Memory B cell (primary cell): ENCODE measurements around the gene CNTNAP2.

Source experiments
- ATAC-seq: fragments of 150-1000 bp; cut with Tn5 transposase; 2 replicates; pipeline ENCODE4 v1.10.0; 2021; ENCODE audit warnings: low read depth, mild to moderate bottlenecking, moderate library complexity
- DNase-seq, 2 donors: peaks; one replicate each; pipeline ENCODE4 v3.0.0; 2022; ENCODE audit warnings: low spot score in 2 of 2
- H3K27ac Mint-ChIP-seq: one replicate; pipeline ENCODE4 v1.8.0; 2022; ENCODE audit warnings: mild to moderate bottlenecking, moderate library complexity, mixed read lengths
- H3K27me3 Mint-ChIP-seq: one replicate; pipeline ENCODE4 v1.8.0; 2022; ENCODE audit warnings: mixed read lengths
- H3K36me3 Mint-ChIP-seq: one replicate; pipeline ENCODE4 v1.8.0; 2022; ENCODE audit warnings: mild to moderate bottlenecking, mixed read lengths
- H3K4me1 Mint-ChIP-seq: one replicate; pipeline ENCODE4 v1.8.0; 2022; ENCODE audit warnings: mixed read lengths
- H3K4me3 Mint-ChIP-seq: one replicate; pipeline ENCODE4 v1.8.0; 2022; ENCODE audit warnings: mild to moderate bottlenecking, moderate library complexity, mixed read lengths
- H3K9me3 Mint-ChIP-seq: one replicate; pipeline ENCODE4 v1.8.0; 2022; ENCODE audit warnings: mixed read lengths

CNTNAP2 gene

GRCh38 chr7:146647445-146647844 is 530.8 kb downstream of the CNTNAP2 start:
- H3K4me3 Mint-ChIP-seq, result no peak overlapping the region
- H3K36me3 Mint-ChIP-seq, result no peaks in the 10 kb centered on the region
- ATAC-seq (no peak), DNase-seq (no peak)
- no peaks in the 10 kb centered on the region for H3K27me3 Mint-ChIP-seq
- H3K4me1 Mint-ChIP-seq, result no peaks in the 10 kb centered on the region
- no peaks in the 10 kb centered on the region for H3K9me3 Mint-ChIP-seq
- no peak overlapping the region for H3K27ac Mint-ChIP-seq

GRCh38 chr7:146652176-146652575 is 535.6 kb downstream of the CNTNAP2 start:
- Mint-ChIP-seq H3K4me3 (no peak overlapping the region), H3K27me3 (no peaks in the 10 kb centered on the region), H3K27ac (no peak overlapping the region), H3K9me3 (peaks cover 1% of the 10 kb centered on the region), H3K4me1 (no peaks in the 10 kb centered on the region), H3K36me3 (no peaks in the 10 kb centered on the region)
- DNase-seq (no peak), ATAC-seq (no peak)

GRCh38 chr7:146654048-146654447 is 537.4 kb downstream of the CNTNAP2 start:
- Mint-ChIP-seq H3K36me3 (no peaks in the 10 kb centered on the region), H3K9me3 (peaks cover 6% of the 10 kb centered on the region), H3K4me1 (no peaks in the 10 kb centered on the region), H3K27me3 (no peaks in the 10 kb centered on the region), H3K4me3 (no peak overlapping the region), H3K27ac (no peak overlapping the region)
- ATAC-seq (no peak), DNase-seq (no peak)

GRCh38 chr7:146655928-146656797 is 539.6 kb downstream of the CNTNAP2 start:
- no peaks in the 10 kb centered on the region for H3K27me3 Mint-ChIP-seq
- H3K36me3 Mint-ChIP-seq, result no peaks in the 10 kb centered on the region
- peaks cover 6% of the 10 kb centered on the region for H3K9me3 Mint-ChIP-seq
- no peak for ATAC-seq
- no peak for DNase-seq
- no peak overlapping the region for H3K27ac Mint-ChIP-seq
- no peaks in the 10 kb centered on the region for H3K4me1 Mint-ChIP-seq
- no peak overlapping the region for H3K4me3 Mint-ChIP-seq

GRCh38 chr7:146656988-146657387 is 540.4 kb downstream of the CNTNAP2 start:
- H3K27ac Mint-ChIP-seq, result no peak overlapping the region
- H3K4me3 Mint-ChIP-seq, result no peak overlapping the region
- H3K4me1 Mint-ChIP-seq, result no peaks in the 10 kb centered on the region
- H3K9me3 Mint-ChIP-seq, result peaks cover 6% of the 10 kb centered on the region
- DNase-seq (no peak), ATAC-seq (no peak)
- no peaks in the 10 kb centered on the region for H3K27me3 Mint-ChIP-seq
- H3K36me3 Mint-ChIP-seq, result no peaks in the 10 kb centered on the region

- ATAC-seq (no peak), DNase-seq (no peak)
- Mint-ChIP-seq H3K9me3 (peaks cover 9% of the 10 kb centered on the region), H3K4me1 (no peaks in the 10 kb centered on the region), H3K27ac (no peak overlapping the region), H3K4me3 (no peak overlapping the region), H3K36me3 (no peaks in the 10 kb centered on the region), H3K27me3 (no peaks in the 10 kb centered on the region)
These were observed 542.0 kb downstream of the CNTNAP2 start for GRCh38 chr7:146658604-146659003.

GRCh38 chr7:146659732-146660131 is 543.1 kb downstream of the CNTNAP2 start:
- no peaks in the 10 kb centered on the region for H3K36me3 Mint-ChIP-seq
- H3K27ac Mint-ChIP-seq, result no peak overlapping the region
- peaks cover 9% of the 10 kb centered on the region for H3K9me3 Mint-ChIP-seq
- H3K4me1 Mint-ChIP-seq, result no peaks in the 10 kb centered on the region
- no peak overlapping the region for H3K4me3 Mint-ChIP-seq
- ATAC-seq, result no peak
- no peak for DNase-seq
- H3K27me3 Mint-ChIP-seq, result no peaks in the 10 kb centered on the region

GRCh38 chr7:146660839-146661238 is 544.2 kb downstream of the CNTNAP2 start:
- H3K36me3 Mint-ChIP-seq, result no peaks in the 10 kb centered on the region
- DNase-seq (no peak), ATAC-seq (no peak)
- no peaks in the 10 kb centered on the region for H3K4me1 Mint-ChIP-seq
- H3K27ac Mint-ChIP-seq, result no peak overlapping the region
- H3K9me3 Mint-ChIP-seq, result peaks cover 9% of the 10 kb centered on the region
- no peaks in the 10 kb centered on the region for H3K27me3 Mint-ChIP-seq
- no peak overlapping the region for H3K4me3 Mint-ChIP-seq

- no peak for ATAC-seq
- no peaks in the 10 kb centered on the region for H3K4me1 Mint-ChIP-seq
These were observed 544.8 kb downstream of the CNTNAP2 start for GRCh38 chr7:146661435-146661834.

GRCh38 chr7:146661929-146662328 is 545.3 kb downstream of the CNTNAP2 start:
- ATAC-seq, result no peak
- Mint-ChIP-seq H3K4me3 (no peak overlapping the region), H3K27ac (no peak overlapping the region), H3K36me3 (no peaks in the 10 kb centered on the region), H3K9me3 (peaks cover 11% of the 10 kb centered on the region), H3K4me1 (no peaks in the 10 kb centered on the region), H3K27me3 (no peaks in the 10 kb centered on the region)
- DNase-seq, result no peak

More at GRCh38 chr7:146661435-146661834, 544.8 kb downstream of the CNTNAP2 start:
- DNase-seq, result no peak
- H3K36me3 Mint-ChIP-seq, result no peaks in the 10 kb centered on the region
- no peaks in the 10 kb centered on the region for H3K27me3 Mint-ChIP-seq
- H3K9me3 Mint-ChIP-seq, result peaks cover 11% of the 10 kb centered on the region
- no peak overlapping the region for H3K27ac Mint-ChIP-seq
- H3K4me3 Mint-ChIP-seq, result no peak overlapping the region

GRCh38 chr7:146665023-146665422 is 548.4 kb downstream of the CNTNAP2 start:
- no peaks in the 10 kb centered on the region for H3K27me3 Mint-ChIP-seq
- no peaks in the 10 kb centered on the region for H3K36me3 Mint-ChIP-seq
- ATAC-seq (no peak), DNase-seq (no peak)
- no peaks in the 10 kb centered on the region for H3K4me1 Mint-ChIP-seq
- H3K4me3 Mint-ChIP-seq, result no peak overlapping the region
- peaks cover 14% of the 10 kb centered on the region for H3K9me3 Mint-ChIP-seq
- H3K27ac Mint-ChIP-seq, result no peak overlapping the region

GRCh38 chr7:146670532-146670931 is 553.9 kb downstream of the CNTNAP2 start:
- no peaks in the 10 kb centered on the region for H3K36me3 Mint-ChIP-seq
- ATAC-seq (no peak), DNase-seq (no peak)
- H3K27ac Mint-ChIP-seq, result no peak overlapping the region
- H3K4me1 Mint-ChIP-seq, result no peaks in the 10 kb centered on the region
- H3K27me3 Mint-ChIP-seq, result no peaks in the 10 kb centered on the region
- no peak overlapping the region for H3K4me3 Mint-ChIP-seq
- H3K9me3 Mint-ChIP-seq, result peaks cover 17% of the 10 kb centered on the region

- H3K4me3 Mint-ChIP-seq, result no peak overlapping the region
- ATAC-seq (no peak), DNase-seq (no peak)
- no peak overlapping the region for H3K27ac Mint-ChIP-seq
- no peaks in the 10 kb centered on the region for H3K36me3 Mint-ChIP-seq
- no peaks in the 10 kb centered on the region for H3K27me3 Mint-ChIP-seq
- peaks cover 3% of the 10 kb centered on the region for H3K9me3 Mint-ChIP-seq
- no peaks in the 10 kb centered on the region for H3K4me1 Mint-ChIP-seq
These were observed 564.9 kb downstream of the CNTNAP2 start for GRCh38 chr7:146681487-146681886.

- Mint-ChIP-seq H3K27ac (no peak overlapping the region), H3K9me3 (peaks cover 3% of the 10 kb centered on the region), H3K4me1 (no peaks in the 10 kb centered on the region), H3K27me3 (no peaks in the 10 kb centered on the region), H3K36me3 (no peaks in the 10 kb centered on the region), H3K4me3 (no peak overlapping the region)
- no peak for ATAC-seq
- DNase-seq, result no peak
These were observed 566.8 kb downstream of the CNTNAP2 start for GRCh38 chr7:146683439-146683838.

GRCh38 chr7:146690987-146691386 is 574.4 kb downstream of the CNTNAP2 start:
- ATAC-seq (no peak), DNase-seq (no peak)
- H3K4me1 Mint-ChIP-seq, result no peaks in the 10 kb centered on the region
- H3K9me3 Mint-ChIP-seq, result peaks cover 1% of the 10 kb centered on the region
- H3K36me3 Mint-ChIP-seq, result no peaks in the 10 kb centered on the region
- H3K27me3 Mint-ChIP-seq, result no peaks in the 10 kb centered on the region
- H3K4me3 Mint-ChIP-seq, result no peak overlapping the region
- H3K27ac Mint-ChIP-seq, result no peak overlapping the region
